NCI-H2196 (cell line): Measurements from ENCODE around the gene SLC19A1.
A peak's percentile ranks its signal among the peaks of the same experiment; 100 is the strongest.

Experiments used
- DNase-seq: peaks from one replicate; lab custom pipeline; 2025; ENCODE audit not compliant: unreplicated experiment; lab: John Stamatoyannopoulos, UW

SLC19A1 gene

DNA sequence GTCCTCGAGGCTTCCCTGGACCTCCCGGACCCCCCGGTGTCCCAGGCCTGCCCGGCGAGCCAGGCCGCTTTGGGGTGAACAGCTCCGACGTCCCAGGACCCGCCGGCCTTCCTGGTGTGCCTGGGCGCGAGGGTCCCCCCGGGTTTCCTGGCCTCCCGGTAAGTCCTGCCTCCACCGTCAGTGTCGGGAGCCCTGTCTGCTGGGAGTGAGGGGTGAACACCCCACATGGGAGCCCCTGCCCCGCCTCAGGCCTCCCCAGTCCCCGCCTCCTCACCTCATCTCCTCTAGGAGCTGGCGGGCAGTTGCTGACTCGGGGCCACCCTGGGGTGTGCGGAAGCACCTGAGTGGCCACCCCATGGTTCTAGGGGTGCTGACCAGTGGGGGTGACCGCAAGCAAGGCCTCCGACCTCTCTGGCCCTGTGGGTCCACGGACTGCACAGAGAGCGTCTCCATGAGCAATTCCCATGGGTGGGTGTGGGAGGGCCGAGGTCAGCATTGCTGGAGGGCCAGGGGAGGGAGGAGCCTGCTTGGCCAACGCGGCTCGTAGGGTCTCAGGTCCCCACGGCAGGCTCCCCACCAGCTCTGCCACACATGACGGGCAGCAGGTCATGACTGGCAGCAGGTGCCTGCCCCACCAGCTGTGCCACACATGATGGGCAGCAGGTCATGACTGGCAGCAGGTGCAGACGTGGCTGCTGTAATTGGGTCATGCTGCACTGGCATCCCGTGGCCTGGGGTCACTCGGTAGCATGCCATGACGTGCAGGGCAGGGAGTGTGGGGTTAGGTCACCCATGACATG lies 61.3 kb downstream of the SLC19A1 start:
- DNase-seq, result no peak

DNA sequence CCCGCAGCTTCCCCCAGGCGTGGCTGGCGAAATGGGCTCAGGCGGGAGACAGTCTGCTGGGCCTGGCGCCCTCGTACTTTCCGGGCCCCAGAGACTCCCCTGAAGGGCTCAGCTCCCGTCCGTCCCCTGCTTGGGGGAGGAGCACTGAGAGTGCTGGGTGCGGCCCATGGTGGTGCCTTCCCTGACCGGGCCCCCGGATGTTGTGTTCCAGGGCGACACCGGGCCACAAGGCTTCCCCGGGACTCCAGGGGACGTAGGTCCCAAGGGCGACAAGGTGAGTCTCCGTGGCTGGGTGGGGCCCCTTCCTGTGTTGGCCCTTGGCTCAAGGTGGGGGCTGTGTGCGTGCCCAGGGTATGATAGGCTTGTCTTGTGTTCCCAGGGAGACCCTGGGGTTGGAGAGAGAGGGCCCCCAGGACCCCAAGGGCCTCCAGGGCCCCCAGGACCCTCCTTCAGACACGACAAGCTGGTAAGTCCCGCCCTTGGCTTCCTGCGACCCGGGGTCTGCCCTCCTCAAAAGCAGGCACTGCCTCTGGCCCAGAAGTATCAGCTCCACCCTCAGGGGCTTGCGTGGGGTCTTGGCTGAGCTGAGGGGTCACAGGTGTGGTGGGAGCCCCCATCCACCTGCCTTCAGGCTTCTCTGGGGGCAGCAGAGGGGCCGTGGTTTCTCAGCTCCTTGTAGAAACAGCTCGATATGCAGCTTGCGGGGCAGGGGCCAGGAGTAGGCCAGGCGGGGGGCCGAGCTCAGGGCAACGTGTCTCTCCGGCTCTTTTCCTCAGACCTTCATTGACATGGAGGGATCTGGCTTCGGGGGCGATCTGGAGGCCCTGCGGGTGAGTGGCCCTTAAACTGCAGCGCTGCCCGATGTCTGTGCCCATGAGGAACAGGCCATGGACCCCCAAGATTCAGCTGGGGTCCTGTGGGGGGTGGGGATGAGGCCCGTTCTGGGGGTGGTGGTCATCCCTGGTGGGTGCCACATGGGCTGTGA lies 62.3 kb downstream of the SLC19A1 start:
- DNase-seq, result no peak

DNA sequence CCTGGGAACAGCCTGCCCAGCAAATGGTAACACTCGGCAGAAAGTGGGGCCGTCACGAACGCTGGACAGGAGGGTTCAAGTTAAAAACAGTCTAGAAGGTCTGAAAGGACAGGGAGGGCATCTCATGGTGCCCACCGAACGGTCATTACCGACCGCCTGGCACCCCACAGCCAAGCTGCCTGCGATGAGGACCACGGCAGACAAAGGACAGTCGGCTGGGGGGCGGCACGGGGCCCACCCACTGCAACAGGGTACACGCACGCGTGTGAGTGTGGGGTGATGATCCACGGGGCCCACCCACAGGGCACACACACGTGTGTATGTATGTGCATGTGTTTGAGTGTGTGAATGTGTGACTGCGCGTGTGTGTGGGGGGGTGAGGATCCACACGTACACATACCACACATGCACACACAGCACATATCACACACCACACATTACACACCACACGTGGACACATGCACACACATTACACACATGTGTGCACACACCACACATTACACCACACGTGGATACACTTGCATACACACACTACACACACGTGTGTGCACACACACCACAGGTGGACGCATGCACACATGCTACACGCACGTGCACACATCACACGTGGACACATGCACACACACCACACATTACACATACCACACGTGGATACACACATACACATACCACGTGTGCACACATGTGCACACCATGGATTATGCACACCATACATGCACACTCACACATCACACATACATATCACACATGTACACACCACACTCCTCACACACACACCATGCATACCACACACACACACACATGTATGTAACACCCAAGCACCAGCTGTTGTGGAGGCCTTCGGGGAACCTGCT lies 63.2 kb downstream of the SLC19A1 start:
- no peak for DNase-seq

DNA sequence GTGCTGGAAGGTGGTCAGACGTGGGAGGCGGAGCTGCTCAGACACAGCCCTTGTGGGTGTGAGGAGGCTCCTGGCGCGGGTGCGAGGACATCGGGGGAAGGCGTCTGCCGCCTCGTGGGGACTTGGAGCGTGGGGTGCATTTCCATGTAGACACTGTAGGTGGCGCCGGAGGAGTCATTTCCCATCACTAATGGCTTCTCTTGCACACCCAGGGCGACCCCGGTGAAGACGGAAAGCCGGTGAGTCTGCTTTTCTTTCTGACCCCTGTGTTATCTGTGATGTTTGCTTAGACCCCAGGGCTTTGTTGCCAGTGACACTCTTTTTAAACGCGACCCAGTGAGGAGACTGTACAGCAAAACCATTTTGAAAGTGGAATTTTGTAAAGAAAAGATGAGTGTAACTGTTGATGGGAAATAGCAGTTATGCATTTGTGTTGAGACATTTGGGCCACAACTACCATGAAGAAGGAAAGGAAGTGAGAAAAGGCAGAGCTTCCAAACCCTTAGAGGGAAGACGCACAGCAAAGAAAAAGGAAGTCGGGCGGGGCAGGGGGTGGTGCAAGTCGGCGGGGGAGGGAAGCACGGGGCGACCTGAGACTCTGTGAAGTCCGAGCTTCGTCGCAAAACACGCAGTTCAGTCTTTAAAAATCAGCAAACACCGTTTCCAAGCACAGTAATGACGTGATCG lies 64.0 kb downstream of the SLC19A1 start:
- peak; percentile 65 for DNase-seq

DNA sequence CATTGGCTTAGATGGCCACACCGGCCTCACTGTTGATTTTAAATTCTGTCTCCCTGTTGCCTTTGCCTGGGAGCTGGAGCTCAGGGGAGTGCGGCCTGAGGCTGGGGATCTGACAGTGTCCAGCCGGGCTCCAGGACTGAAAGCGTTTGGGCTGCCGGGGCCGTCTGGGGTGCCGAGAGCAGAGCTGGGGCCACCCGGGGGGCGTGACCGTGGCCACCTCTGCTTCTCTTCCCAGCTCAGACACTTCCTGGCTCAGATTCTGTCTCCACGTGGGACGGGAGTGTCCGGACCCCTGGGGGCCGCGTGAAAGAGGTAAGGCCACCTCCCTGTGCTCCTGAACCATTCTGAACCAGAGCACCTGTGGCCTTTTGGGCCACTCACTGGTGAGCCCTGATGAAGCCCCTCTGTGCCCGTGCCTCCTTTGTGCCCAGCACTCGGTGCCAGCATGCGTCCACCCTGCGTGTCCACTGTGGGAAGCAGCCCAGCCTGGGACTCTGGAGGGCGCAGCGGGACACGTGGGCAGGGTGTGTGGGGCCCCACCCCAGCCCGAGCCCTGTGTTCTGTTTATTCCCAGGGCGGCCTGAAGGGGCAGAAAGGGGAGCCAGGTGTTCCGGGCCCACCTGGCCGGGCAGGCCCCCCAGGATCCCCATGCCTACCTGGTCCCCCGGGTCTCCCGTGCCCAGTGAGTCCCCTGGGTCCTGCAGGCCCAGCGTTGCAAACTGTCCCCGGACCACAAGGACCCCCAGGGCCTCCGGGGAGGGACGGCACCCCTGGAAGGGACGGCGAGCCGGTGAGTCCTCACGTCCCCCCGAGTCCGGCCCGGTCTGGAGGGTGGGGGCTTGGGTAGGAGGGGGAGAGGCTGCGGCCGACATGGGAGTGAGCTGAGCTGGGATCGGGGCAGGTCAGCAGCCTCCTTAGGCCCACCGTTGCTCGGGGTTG lies 64.8 kb downstream of the SLC19A1 start:
- no peak for DNase-seq

DNA sequence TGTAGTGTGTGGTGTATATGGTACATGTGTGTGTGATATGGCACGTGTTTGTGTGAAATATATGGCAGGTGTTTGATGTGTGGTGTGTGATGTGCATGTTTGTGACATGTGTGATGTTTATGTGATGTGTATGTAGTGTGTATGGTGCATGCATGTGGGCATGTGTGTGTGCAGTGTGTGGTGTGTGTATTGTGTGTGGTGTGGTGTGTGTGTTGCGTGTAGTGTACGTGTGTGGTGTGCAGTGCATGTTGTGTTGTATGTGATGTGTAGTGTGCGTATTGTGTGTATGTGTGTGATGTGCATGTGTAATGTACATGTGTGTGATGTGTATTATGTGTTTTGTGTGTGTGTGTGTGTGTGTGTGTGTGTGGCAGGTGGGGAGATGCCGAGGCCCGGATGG lies 65.7 kb downstream of the SLC19A1 start:
- DNase-seq, result no peak

DNA sequence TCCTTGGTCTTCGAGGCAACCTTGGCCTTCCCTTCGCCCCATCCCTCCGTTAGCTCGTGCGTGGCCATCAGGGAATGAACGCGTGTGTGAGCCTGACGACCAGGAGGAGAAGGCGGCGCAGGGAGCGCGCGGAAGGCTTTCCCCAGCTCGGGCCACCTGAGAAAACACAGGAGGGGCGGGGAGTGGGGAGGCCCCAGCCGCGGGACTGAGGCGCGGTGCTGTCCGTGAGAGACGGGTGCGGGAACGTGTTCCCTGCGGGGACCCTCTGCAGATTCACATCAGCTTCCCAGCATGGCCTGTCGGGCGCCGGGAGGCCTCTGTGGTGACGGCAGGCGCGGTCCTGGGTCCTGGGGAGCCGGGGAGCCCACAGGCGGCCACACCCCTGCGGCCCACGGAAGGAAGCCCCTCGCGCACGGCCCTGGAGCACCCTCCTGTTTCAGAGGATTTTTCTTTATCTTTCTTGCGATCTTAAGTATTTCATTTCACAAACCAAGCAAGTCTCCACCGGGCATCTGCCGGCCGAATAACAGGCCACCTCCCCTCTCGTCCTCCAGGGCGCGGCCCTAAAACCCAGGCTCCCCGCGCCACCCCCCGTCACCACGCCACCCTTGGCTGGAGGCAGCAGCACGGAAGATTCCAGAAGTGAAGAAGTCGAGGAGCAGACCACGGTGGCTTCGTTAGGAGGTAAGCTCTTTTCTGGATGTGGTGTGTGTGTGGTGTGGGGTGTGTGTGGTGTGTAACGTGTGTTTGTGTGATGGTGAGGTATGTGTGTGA lies 66.3 kb downstream of the SLC19A1 start:
- DNase-seq, result no peak

DNA sequence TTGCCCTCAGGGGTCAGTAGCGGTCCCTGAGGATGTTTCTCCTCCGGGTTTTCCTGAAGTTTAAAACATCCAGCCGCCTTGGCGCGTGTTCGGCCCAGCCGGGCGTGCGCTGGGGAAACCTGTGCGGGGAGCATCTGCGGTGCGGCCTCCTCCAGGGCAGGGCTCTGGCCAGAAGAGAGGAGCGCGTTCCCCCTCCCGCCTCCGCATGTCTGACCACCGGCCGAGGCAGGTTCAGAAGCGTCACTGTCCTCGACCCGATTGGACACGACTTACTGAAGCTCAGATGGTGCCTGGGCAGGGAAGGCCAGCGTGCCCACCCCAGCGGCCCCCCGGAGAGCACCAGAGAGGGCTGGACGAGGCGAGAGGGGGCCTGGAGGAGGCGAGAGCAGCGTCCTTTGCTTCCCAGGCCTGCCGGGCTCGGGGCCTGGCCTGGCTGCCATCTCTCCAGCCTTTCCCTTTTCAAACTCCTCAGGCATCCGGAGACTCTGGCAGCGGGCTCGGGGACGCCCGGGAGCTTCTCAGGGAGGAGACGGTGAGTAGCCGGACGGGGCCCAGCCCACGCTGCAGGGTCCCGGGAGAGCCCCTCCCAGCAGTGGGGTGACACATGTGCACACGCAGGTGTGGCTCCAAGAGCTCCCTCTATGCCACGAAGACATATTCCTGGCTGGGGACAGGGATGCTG lies 67.1 kb downstream of the SLC19A1 start:
- DNase-seq, result no peak

DNA sequence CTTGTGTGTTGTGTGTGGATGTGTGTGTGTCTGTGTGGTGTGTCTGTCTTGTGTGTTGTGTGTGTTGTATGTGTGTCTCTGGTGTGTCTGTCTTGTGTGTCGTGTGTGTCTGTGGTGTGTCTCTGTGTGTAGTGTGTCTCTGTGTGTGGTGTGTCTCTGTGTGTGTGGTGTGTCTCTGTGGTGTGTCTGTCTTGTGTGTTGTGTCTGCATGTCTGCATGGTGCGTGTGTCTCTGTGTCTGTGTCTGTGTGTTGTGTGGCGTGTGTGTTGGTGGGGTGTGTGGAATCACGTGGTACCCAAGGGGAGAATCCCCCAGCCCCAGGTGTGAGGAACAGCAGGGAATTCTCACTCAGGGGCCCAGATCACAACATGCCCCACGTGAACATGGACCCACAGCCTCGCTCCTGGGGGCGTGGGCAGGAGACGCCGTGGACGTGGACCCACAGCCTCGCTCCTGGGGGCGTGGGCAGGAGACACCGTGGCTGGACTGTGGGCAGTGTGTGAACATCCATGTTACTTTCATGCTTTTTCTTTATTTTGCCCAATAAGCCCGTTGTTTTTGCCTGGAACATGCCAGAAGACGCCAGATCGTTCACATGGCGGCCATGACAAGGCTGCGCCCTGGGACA lies 67.8 kb downstream of the SLC19A1 start:
- no peak for DNase-seq

DNA sequence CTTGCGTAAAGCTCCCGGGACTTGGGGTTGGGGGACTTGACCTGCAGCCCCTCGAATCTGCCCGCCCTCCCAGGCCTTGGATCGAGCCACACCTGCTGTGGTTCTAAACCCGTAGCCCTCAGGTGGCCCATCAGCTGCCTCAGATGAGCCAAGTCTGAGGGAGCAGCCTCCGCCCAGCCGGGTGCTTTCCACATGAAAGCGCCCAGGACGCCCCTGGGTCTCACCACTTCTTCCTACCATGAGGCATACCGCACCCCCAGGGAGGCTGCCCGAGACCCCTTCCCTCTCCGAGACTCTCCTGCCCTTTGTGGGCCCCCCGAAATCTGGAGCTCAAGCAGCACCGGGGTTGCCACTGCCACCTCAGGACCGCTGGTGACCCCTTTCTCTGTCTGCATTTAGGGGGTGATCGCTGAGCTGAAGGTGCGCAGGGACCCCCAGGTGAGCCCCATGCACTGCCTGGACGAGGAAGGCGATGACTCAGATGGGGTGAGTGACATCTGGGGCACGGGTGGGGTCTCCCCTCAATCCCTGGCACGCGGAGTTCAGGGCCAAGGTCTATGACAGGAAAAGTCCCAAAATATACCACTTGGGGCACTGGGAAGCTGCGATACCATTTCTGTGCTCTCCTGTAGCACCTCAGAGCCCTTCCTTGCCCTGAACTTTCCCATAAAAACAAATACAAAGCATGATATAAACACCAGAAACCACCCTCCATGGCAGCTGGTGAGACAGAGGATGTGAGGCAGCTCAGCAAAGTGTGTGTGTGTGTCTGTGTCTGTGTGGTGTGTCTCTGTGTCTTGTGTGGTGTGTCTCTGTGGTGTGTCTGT lies 68.5 kb downstream of the SLC19A1 start:
- DNase-seq, result no peak

DNA sequence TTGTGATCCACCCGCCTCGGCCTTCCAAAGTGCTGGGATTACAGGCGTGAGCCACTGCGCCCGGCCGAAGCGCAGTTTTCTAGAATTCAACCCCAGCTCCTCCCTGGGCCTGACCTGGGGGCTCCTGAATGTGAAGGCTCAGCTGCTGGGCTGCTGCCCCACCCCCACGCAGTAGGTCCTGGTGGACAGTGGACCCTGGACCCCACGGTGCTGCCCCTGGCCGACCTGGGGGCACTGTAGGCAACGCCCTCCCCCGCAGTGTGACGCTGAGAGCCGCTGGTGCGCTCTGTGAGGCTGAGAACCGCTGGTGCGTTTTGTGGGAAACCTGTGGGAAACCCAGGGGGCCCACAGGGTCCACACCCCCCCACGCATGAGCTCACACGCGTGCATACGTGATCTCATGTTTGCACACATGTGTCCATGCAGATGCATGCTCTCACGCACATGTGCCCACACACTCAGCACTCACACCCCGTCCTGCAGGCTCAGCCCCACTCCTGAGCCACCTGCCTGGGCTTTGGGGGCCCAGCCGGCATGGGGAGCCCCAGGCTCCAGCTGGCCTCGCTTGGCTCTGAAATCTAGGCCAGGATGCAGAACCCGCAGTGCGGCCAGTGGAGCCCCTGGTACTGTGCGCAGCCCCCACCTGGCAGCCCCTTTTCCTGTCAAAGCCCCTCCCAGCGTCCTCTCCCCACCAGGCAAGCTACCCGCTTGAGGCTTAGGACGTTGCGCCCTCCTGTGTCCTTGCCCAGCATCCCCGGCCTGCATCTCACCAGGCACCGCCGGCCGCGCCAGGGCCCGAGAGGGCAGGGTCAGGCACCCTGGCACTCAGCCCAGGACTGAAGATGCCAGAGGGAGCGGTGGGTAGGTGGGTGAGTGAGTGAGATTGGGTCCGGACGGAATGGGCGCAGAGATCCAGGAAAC lies 69.5 kb downstream of the SLC19A1 start:
- no peak for DNase-seq

DNA sequence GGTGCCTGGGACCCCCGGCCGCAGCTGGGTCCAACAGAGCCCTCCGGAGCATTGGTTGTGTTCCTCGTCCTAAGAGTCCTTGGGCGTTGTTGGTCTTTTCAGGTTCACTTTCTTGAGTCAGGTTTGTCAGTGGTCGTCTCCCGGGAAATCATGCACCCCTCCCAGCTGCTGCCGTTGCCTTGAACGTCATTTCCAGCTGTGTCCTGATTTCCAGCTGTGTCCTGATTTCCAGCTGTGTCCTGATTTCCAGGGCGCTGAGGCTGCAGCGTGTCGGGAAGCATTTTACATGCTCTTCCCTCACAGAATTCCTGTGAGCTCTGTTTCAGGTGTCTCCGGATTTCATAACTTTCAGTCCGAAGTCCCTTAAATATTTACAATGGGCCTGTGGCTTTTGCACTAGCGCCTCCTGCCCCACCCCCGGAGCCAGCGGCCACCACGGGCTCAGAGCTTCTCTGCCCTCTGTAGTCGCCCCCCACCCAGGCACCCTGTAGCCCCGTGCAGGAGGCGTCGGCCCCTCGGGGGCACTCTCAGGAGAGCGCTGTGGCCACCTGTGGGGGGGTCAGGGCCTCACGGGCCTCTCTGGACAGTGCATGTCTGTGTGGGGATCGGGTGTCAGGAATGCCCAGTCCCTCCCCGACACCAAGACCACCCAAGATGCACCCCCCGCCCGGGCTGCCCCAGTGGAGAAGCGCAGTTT lies 70.6 kb downstream of the SLC19A1 start:
- DNase-seq, result no peak

DNA sequence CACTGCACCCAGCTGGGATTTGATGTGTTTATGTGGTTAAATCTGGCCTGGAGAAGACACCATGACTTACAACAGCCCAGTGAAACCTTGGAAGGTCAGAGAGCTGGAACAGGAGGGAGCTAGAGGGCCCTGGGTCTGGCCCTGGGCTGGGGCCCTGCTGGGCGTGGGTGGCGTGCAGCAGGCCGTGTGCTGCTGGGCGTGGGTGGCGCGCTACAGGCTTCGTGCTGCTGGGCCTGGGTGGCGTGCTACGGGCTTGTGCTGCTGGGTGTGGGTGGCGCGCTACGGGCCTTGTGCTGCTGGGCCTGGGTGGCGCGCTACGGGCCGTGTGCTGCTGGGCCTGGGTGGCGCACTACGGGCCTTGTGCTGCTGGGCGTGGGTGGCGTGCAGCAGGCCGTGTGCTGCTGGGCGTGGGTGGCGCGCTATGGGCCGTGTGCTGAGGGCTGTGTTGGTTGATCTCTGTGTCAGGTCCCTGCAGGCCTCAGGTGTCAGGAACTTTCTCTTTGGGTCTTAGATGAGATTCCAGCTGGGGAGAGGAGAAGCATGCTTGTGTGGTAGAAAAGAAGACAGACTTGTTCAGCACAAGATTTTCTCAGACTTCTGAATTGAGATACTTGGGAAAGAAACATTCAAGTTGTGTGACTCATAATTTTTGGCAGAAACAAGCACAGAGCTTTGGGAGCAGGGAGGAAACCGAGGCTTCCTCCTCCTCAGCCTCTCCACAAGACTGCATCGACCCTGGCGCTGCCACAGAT lies 71.3 kb downstream of the SLC19A1 start:
- DNase-seq, result no peak

DNA sequence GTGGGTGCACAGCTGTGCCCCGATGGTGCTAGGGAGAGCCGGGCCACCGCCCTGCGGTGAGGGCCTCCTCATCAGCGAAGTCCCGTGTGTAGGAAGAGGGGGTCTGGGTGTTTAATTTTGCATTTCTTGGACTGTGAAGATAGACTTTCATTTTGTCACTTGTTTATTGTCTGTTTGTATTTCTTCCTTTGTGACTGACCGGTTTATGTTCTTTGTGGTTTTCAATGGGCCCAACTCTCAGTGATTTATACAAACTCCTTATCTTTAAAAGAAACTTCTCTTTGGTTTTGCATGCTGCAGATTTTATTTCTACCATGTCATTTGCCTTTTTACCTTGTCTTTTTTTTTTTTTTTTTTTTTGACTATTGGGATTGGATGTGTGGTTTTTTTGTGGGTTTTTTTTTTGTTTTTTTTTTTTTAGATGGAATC lies 72.1 kb downstream of the SLC19A1 start:
- DNase-seq, result no peak
